ENCODE measurements around the gene UBALD1. TPM values are rescaled to one million over a fixed set of nuclear protein-coding genes. Genes with fewer than 3 reads are reported as not detected.

Gene UBALD1
- total and polyA plus RNA-seq, 2 donors (not counting 1 experiment from before 2014, with no cell fraction given): 25.6 to 31.7 TPM

DNA sequence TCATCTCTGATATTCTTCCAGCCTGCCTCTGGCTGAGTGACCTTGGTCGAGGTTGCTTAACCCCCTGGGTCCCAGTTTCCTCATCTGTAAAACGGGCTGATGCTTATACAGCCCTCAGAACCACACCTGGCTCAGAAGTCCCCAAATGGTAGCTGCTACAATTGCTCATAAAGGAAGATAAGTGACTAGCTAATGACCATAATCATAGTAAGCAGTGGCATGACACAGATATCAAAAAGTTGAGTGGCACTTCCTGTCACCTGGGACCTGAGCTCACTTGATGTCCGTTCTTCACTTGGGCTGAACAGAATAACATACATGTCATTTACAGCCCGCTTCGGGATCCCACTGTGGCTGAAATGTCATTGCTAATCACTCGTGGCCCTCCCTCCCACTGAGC is 11.7 kb upstream of the UBALD1 start:
- no peak overlapping the region for H3K9ac ChIP-seq (ENCODE audit: low read length)
- H3K36me3 ChIP-seq (replicated peaks in 1 of 2; ENCODE audit: control extremely low read depth in 1 of 2, control insufficient read depth in 1 of 2, extremely low read depth in 1 of 2, insufficient read depth in 2 of 2, low read length in 1 of 2): no peaks in the 10 kb centered on the region
- no peak for ATAC-seq (ENCODE audit: low read depth)
- TF ChIP-seq, protein P1, sequence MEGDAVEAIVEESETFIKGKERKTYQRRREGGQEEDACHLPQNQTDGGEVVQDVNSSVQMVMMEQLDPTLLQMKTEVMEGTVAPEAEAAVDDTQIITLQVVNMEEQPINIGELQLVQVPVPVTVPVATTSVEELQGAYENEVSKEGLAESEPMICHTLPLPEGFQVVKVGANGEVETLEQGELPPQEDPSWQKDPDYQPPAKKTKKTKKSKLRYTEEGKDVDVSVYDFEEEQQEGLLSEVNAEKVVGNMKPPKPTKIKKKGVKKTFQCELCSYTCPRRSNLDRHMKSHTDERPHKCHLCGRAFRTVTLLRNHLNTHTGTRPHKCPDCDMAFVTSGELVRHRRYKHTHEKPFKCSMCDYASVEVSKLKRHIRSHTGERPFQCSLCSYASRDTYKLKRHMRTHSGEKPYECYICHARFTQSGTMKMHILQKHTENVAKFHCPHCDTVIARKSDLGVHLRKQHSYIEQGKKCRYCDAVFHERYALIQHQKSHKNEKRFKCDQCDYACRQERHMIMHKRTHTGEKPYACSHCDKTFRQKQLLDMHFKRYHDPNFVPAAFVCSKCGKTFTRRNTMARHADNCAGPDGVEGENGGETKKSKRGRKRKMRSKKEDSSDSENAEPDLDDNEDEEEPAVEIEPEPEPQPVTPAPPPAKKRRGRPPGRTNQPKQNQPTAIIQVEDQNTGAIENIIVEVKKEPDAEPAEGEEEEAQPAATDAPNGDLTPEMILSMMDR (IDR thresholded peaks at IDR 0.05): no peak
- no peak for TF ChIP-seq EZH2 (IDR thresholded peaks at IDR 0.05; ENCODE audit: borderline replicate concordance, insufficient read depth, low read depth, low read length, poor library complexity, severe bottlenecking)
- WGBS (ENCODE audit: insufficient coverage): 56% methylated on average over 6 of the region's 6 CpGs
- CTCF ChIA-PET: interaction anchor here (4.6 kb wide), 1 partner anchor 11 kb away, joined by 50 read pairs; the partner anchor contains the start of gene UBALD1
- H3K4me1 ChIP-seq (ENCODE audit: control insufficient read depth in 2 of 2, insufficient read depth in 2 of 2, low read length in 2 of 2): peaks cover 18 to 27% of the 10 kb centered on the region in 2 donors
- Mint-ChIP-seq H3K4me3 (peak overlapping the region; percentile 100), H3K27me3 (no peaks in the 10 kb centered on the region), H3K9me3 (ENCODE audit: insufficient read depth) (peaks cover 4% of the 10 kb centered on the region), H3K27ac (peak overlapping the region; percentile 98), H3K4me1 (peaks cover 37% of the 10 kb centered on the region)
- POLR2A ChIA-PET: interaction anchor here (3.1 kb wide), 1 partner anchor 11 kb away, joined by 33 read pairs; the partner anchor contains the start of gene UBALD1
- no peak overlapping the region for H2AFZ ChIP-seq (ENCODE audit: insufficient read depth, low read depth, low read length, poor library complexity, severe bottlenecking)
- intact Hi-C loops (cut with micrococcal nuclease): loop anchor here (10.0 kb wide), 1 partner anchor 352 kb away; the partner anchor contains the start of gene TFAP4
- H3K4me3 ChIP-seq (ENCODE audit: control extremely low read depth in 1 of 5, extremely low read depth in 1 of 5, insufficient read depth in 1 of 5, low read depth in 2 of 5, low read length in 4 of 5): no peak overlapping the region
- DNase-seq: no peak
- peaks cover 75% of the 10 kb centered on the region for H3K79me2 ChIP-seq (ENCODE audit: control insufficient read depth, insufficient read depth, low read length)
- peak overlapping the region; percentile 77 to 97 for H3K27ac ChIP-seq (ENCODE audit: low read length in 2 of 2)
- peak overlapping the region; percentile 81 for H3K4me2 ChIP-seq (replicated peaks; ENCODE audit: low read depth, low read length, poor library complexity, severe bottlenecking)
- peaks cover 29% of the 10 kb centered on the region for H4K20me1 ChIP-seq (ENCODE audit: control insufficient read depth, insufficient read depth, low read length, poor library complexity, severe bottlenecking)
- no peaks in the 10 kb centered on the region for H3K9me3 ChIP-seq (ENCODE audit: control extremely low read depth in 1 of 3, control insufficient read depth in 2 of 3, insufficient read depth in 1 of 3, low read length in 2 of 3)
- H3K27me3 ChIP-seq (replicated peaks in 1 of 4; ENCODE audit: control extremely low read depth in 1 of 4, control insufficient read depth in 3 of 4, insufficient read depth in 4 of 4, low read length in 3 of 4): no peaks in the 10 kb centered on the region

GRCh38 chr16:4625560-4626159 is 11.0 kb upstream of the UBALD1 start:
- Mint-ChIP-seq H3K27me3 (no peaks in the 10 kb centered on the region), H3K27ac (peak overlapping the region; percentile 98), H3K9me3 (ENCODE audit: insufficient read depth) (no peaks in the 10 kb centered on the region), H3K4me1 (peaks cover 35% of the 10 kb centered on the region), H3K4me3 (peak overlapping the region; percentile 100)
- Histone ChIP-seq H3K79me2 (ENCODE audit: control insufficient read depth, insufficient read depth, low read length) (peaks cover 68% of the 10 kb centered on the region), H3K9ac (ENCODE audit: low read length) (peak overlapping the region; percentile 96), H2AFZ (ENCODE audit: insufficient read depth, low read depth, low read length, poor library complexity, severe bottlenecking) (peak overlapping the region; percentile 64), H3K4me2 (replicated peaks; ENCODE audit: low read depth, low read length, poor library complexity, severe bottlenecking) (peak overlapping the region; percentile 81), H3K4me1 (ENCODE audit: control insufficient read depth in 2 of 2, insufficient read depth in 2 of 2, low read length in 2 of 2) (peaks cover 18 to 27% of the 10 kb centered on the region in 2 donors), H3K36me3 (replicated peaks in 1 of 2; ENCODE audit: control extremely low read depth in 1 of 2, control insufficient read depth in 1 of 2, extremely low read depth in 1 of 2, insufficient read depth in 2 of 2, low read length in 1 of 2) (no peaks in the 10 kb centered on the region), H4K20me1 (ENCODE audit: control insufficient read depth, insufficient read depth, low read length, poor library complexity, severe bottlenecking) (peaks cover 21% of the 10 kb centered on the region), H3K9me3 (ENCODE audit: control extremely low read depth in 1 of 3, control insufficient read depth in 2 of 3, insufficient read depth in 1 of 3, low read length in 2 of 3) (no peaks in the 10 kb centered on the region), H3K27ac (ENCODE audit: low read length in 2 of 2) (peak overlapping the region; percentile 77 to 97), H3K4me3 (ENCODE audit: control extremely low read depth in 1 of 5, extremely low read depth in 1 of 5, insufficient read depth in 1 of 5, low read depth in 2 of 5, low read length in 4 of 5) (peak overlapping the region; percentile 67 to 90 (median 73)), H3K27me3 (replicated peaks in 1 of 4; ENCODE audit: control extremely low read depth in 1 of 4, control insufficient read depth in 3 of 4, insufficient read depth in 4 of 4, low read length in 3 of 4) (no peaks in the 10 kb centered on the region)
- intact Hi-C loops (cut with micrococcal nuclease): loop anchor here (2.0 to 10.0 kb wide), 7 partner anchors 25 to 351 kb away; partner anchors contain the start of genes ANKS3, CDIP1, DNAAF8 and NUDT16L1
- POLR2A ChIA-PET: interaction anchor here (0.7 to 3.1 kb wide), 2 partner anchors 11 to 118 kb away, joined by 6 to 33 read pairs; partner anchors contain the start of gene UBALD1
- CTCF ChIA-PET: interaction anchor here (4.6 kb wide), 1 partner anchor 10 kb away, joined by 50 read pairs; the partner anchor contains the start of gene UBALD1
- 21% methylated on average over 8 of the region's 11 CpGs for WGBS (ENCODE audit: insufficient coverage)
- no peak for DNase-seq
- TF ChIP-seq, protein P1 (IDR thresholded peaks at IDR 0.05): no peak
- no peak for TF ChIP-seq EZH2 (IDR thresholded peaks at IDR 0.05; ENCODE audit: borderline replicate concordance, insufficient read depth, low read depth, low read length, poor library complexity, severe bottlenecking)
- peak; percentile 1 for ATAC-seq (ENCODE audit: low read depth)
